HG03159 (cell line): ENCODE data around the gene OTC.

Experiments
- ATAC-seq: cut with Tn5 transposase; IDR thresholded peaks from one replicate; pipeline ENCODE4 v1.9.1; 2021; ENCODE audit warnings: mild to moderate bottlenecking, moderate library complexity; ENCODE audit not compliant: unreplicated experiment

Gene OTC

DNA sequence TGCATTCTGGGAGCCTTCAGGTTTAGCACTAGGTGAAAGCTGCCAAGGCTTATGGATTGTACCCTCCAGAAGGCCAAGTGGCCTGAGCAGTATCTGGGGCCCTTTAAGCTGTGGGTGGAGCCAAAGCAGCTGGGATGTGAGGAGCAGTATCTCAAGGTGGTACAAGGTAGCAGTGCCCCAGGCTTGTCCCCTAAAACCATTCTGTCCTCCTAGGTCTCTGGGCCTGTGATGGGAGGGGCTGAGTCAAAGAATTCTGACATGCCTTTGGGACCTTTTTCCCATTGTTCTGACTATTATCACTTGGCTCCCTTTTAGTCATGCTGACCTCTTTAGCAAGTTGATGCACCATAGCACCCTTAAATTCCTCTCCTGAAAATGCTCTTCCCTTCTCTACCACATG lies 109.9 kb downstream of the OTC start:
- ATAC-seq, result no peak

DNA sequence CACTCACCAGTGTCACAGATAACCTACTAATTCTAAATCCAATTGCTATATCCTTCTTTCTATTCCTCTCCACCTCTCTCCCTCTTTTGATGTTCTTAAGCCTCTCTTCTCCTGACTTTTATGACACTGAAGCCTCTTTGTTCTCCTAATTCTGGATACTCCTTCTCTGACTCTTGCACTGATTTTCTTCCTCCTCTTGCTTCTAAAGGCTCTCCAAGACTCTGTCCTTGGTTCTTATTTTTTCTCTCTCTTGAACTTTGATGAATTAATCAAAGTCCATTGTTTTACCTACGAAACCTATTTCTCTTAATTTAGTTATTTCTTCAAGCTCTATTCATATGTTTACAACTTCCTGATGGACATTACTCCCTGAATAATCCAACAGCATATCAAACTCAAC lies 113.3 kb downstream of the OTC start:
- ATAC-seq, result no peak

DNA sequence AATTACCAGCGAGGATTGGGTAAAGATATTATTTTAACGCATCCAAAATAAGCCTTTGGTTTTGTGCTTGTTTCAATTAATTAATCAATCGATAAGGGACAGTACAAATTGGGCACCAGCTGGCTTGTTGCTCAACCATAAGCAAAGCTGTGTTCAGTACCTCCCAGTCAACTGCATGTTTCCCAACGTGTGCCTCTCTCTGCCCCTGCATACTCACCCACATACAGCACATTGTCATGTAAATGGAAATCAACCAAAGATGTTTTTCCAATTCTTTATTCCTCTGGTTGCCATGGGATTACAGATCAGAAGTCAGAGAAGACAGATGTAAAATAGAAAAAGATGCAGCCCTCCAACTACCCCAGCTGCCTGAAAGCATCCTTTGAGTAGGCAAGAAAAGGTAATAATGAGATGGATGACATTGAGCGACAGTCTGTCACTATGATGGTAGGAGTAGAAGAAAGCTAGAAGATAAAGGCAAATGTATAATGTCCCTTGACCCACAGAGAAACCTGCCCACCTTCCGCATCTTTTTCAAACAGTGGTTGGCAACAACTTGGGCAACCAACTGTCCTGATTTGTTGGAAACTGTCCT lies 116.3 kb downstream of the OTC start:
- ATAC-seq, result no peak
